ENCODE measurements around the gene CIAO2B.

Gene CIAO2B

GRCh38 chr16:66905633-66906539 lies 28.3 kb downstream of the CIAO2B start:
- TF ChIP-seq PPARA (CRISPR knock-in tag; IDR thresholded peaks at IDR 0.05; ENCODE audit: borderline replicate concordance), result no peak
- no peak for TF ChIP-seq SNAI2 (CRISPR knock-in tag; IDR thresholded peaks at IDR 0.05)
- TF ChIP-seq BACH2 (CRISPR knock-in tag; IDR thresholded peaks at IDR 0.05; ENCODE audit: borderline replicate concordance), result no peak
- TF ChIP-seq ZNF8 (CRISPR knock-in tag; IDR thresholded peaks at IDR 0.05), result no peak
- TF ChIP-seq RARB (CRISPR knock-in tag; IDR thresholded peaks at IDR 0.05), result no peak
- no peak for TF ChIP-seq ZC3H10 (CRISPR knock-in tag; IDR thresholded peaks at IDR 0.05)
- TF ChIP-seq TCF4 (CRISPR knock-in tag; IDR thresholded peaks at IDR 0.05; ENCODE audit: borderline replicate concordance), result no peak
- no peak for TF ChIP-seq CSDC2 (CRISPR knock-in tag; IDR thresholded peaks at IDR 0.05)
- TF ChIP-seq ZNF70 (CRISPR knock-in tag; IDR thresholded peaks at IDR 0.05), result no peak
- TF ChIP-seq TSHZ2 (CRISPR knock-in tag; IDR thresholded peaks at IDR 0.05), result no peak
- no peak for TF ChIP-seq GLIS3 (CRISPR knock-in tag; IDR thresholded peaks at IDR 0.05)
- no peak for ATAC-seq

GRCh38 chr16:66904846-66905632 lies 29.2 kb downstream of the CIAO2B start:
- TF ChIP-seq GLIS3 (CRISPR knock-in tag; IDR thresholded peaks at IDR 0.05), result no peak
- TF ChIP-seq BACH2 (CRISPR knock-in tag; IDR thresholded peaks at IDR 0.05; ENCODE audit: borderline replicate concordance), result no peak
- no peak for TF ChIP-seq TSHZ2 (CRISPR knock-in tag; IDR thresholded peaks at IDR 0.05)
- no peak for TF ChIP-seq ISL1 (CRISPR knock-in tag; IDR thresholded peaks at IDR 0.05)
- TF ChIP-seq ARNTL (CRISPR knock-in tag; IDR thresholded peaks at IDR 0.05; ENCODE audit: borderline replicate concordance, low read depth), result no peak
- ATAC-seq, result no peak

- ATAC-seq, result no peak
- TF ChIP-seq ISL1 (CRISPR knock-in tag; IDR thresholded peaks at IDR 0.05) (no peak), TCF4 (CRISPR knock-in tag; IDR thresholded peaks at IDR 0.05; ENCODE audit: borderline replicate concordance) (no peak), PPARA (CRISPR knock-in tag; IDR thresholded peaks at IDR 0.05; ENCODE audit: borderline replicate concordance) (no peak), BACH2 (CRISPR knock-in tag; IDR thresholded peaks at IDR 0.05; ENCODE audit: borderline replicate concordance) (no peak), CSRNP3 (CRISPR knock-in tag; IDR thresholded peaks at IDR 0.05) (no peak), POU6F1 (CRISPR knock-in tag; IDR thresholded peaks at IDR 0.05; ENCODE audit: borderline replicate concordance, low read depth) (no peak), ZNF8 (CRISPR knock-in tag; IDR thresholded peaks at IDR 0.05) (no peak), ESRRG (CRISPR knock-in tag; IDR thresholded peaks at IDR 0.05) (no peak), OSR1 (CRISPR knock-in tag; IDR thresholded peaks at IDR 0.05) (no peak), TSHZ2 (CRISPR knock-in tag; IDR thresholded peaks at IDR 0.05) (no peak), GLIS3 (CRISPR knock-in tag; IDR thresholded peaks at IDR 0.05) (no peak)
Observed at GRCh38 chr16:66904428-66904845, 29.8 kb downstream of the CIAO2B start.
